Endothelial cell of umbilical vein (primary cell): ENCODE measurements around the gene DDIT4. TPM values are rescaled to one million over a fixed set of nuclear protein-coding genes. Genes with fewer than 3 reads are reported as not detected.
A peak's percentile ranks its signal among the peaks of the same experiment; 100 is the strongest.

Source experiments
- BruUV-seq: library from RNA; stranded (reverse); fragments of 400-500 nt; replicated peaks from 2 replicates; lab custom pipeline; 2021; lab: Mats Ljungman, UMichigan
- CTCF ChIA-PET: fragments of 300-600, 350-600 bp; sonication (Branson Sonifier 250); formaldehyde crosslinking; loops from one replicate; lab custom pipeline; 2021; ENCODE audit warnings: antibody characterized with exemption, inconsistent platforms; lab: Charles Lee
- POLR2A ChIA-PET: fragments of 300-600, 350-600 bp; sonication (Branson Sonifier 250); formaldehyde crosslinking; loops from one replicate; lab custom pipeline; 2021; ENCODE audit warnings: antibody characterized with exemption, inconsistent platforms; lab: Charles Lee
- DNase-seq: peaks from one replicate; pipeline ENCODE4 v3.0.0-alpha.2; 2011; ENCODE audit warnings: low read depth, low spot score
- FAIRE-seq: peaks from 2 replicates; lab custom pipeline; 2011; peaks lifted over from hg19 to GRCh38; lab: Jason Lieb, UNC
- H2AFZ ChIP-seq: 2 replicates; pipeline ENCODE4 v1.6.0; 2012; ENCODE audit warnings: low read depth, low read length, control low read depth, inconsistent platforms
- H3K27ac ChIP-seq: 2 replicates; pipeline ENCODE4 v1.5.1; 2011; ENCODE audit warnings: low read depth, mild to moderate bottlenecking, control low read depth, low read length, moderate library complexity; ENCODE audit not compliant: insufficient read depth
- H3K27me3 ChIP-seq, 2 experiments: 2 replicates each; pipeline versions ENCODE4 v1.6.0 to v1.6.1; 2011; ENCODE audit warnings: low read length in 2 of 2, mixed read lengths in 1 of 2; ENCODE audit not compliant: control insufficient read depth in 2 of 2, insufficient read depth in 2 of 2
- H3K36me3 ChIP-seq, 2 experiments: 2 replicates in 1 of 2; 3 replicates in 1 of 2; pipeline ENCODE4 v1.5.1; 2011; ENCODE audit warnings: low read length in 2 of 2, mild to moderate bottlenecking in 1 of 2, moderate library complexity in 1 of 2; ENCODE audit not compliant: control insufficient read depth in 2 of 2, insufficient read depth in 2 of 2; ENCODE audit errors: extremely low read depth in 1 of 2
- H3K4me1 ChIP-seq: 3 replicates; pipeline ENCODE4 v1.5.1; 2011; ENCODE audit warnings: mild to moderate bottlenecking, low read length; ENCODE audit not compliant: control insufficient read depth, insufficient read depth; ENCODE audit errors: extremely low read depth
- H3K4me2 ChIP-seq: 2 replicates; pipeline ENCODE4 v1.6.1; 2011; ENCODE audit warnings: low read length, control low read depth, mixed read lengths; ENCODE audit not compliant: insufficient read depth
- H3K4me3 ChIP-seq, 3 experiments: fragments of 200-600 bp in 1 of 3; sonication (generic), shearing (Covaris generic) in 1 of 3; replicated peaks in 1 of 3; 2 replicates each; pipeline ENCODE4 v1.5.1; 2011 to 2016; ENCODE audit warnings: control low read depth in 3 of 3, low read length in 3 of 3, mild to moderate bottlenecking in 2 of 3, inconsistent platforms in 1 of 3, low read depth in 1 of 3, moderate library complexity in 1 of 3; ENCODE audit not compliant: insufficient read depth in 1 of 3
- H3K79me2 ChIP-seq: 2 replicates; pipeline ENCODE4 v1.6.0; 2012; ENCODE audit warnings: low read length, inconsistent platforms; ENCODE audit not compliant: control insufficient read depth, insufficient read depth
- H3K9ac ChIP-seq: replicated peaks from 2 replicates; pipeline ENCODE3; 2011; ENCODE audit warnings: low read length, control low read depth; ENCODE audit not compliant: insufficient read depth; ENCODE audit errors: extremely low read depth
- H3K9me1 ChIP-seq: replicated peaks from 3 replicates; pipeline ENCODE4 v1.6.0; 2011; ENCODE audit warnings: mild to moderate bottlenecking, low read length; ENCODE audit not compliant: control insufficient read depth, insufficient read depth; ENCODE audit errors: extremely low read depth
- H3K9me3 ChIP-seq: replicated peaks from 2 replicates; pipeline ENCODE4 v1.5.1; 2012; ENCODE audit warnings: low read length, inconsistent platforms; ENCODE audit not compliant: control insufficient read depth, insufficient read depth
- H4K20me1 ChIP-seq: replicated peaks from 2 replicates; pipeline ENCODE3; 2011; ENCODE audit warnings: mild to moderate bottlenecking, low read length; ENCODE audit not compliant: control insufficient read depth, insufficient read depth; ENCODE audit errors: extremely low read depth
- EZH2 ChIP-seq: IDR thresholded peaks from 2 replicates; pipeline ENCODE4 v1.6.1; 2012; ENCODE audit warnings: borderline replicate concordance, low read depth, mild to moderate bottlenecking, moderate library complexity, low read length, inconsistent platforms; ENCODE audit not compliant: severe bottlenecking
- FOS ChIP-seq: IDR thresholded peaks from 2 replicates; pipeline ENCODE4 v1.6.1; 2011; ENCODE audit warnings: mild to moderate bottlenecking, low read length, moderate library complexity, borderline replicate concordance; ENCODE audit not compliant: insufficient read depth
- GATA2 ChIP-seq: IDR thresholded peaks from 2 replicates; pipeline ENCODE4 v1.7.0; 2011; ENCODE audit warnings: low read depth, mild to moderate bottlenecking, moderate library complexity, mixed read lengths, low read length; ENCODE audit not compliant: insufficient read length, insufficient read depth
- JUN ChIP-seq: IDR thresholded peaks from 2 replicates; pipeline ENCODE4 v1.6.1; 2011; ENCODE audit warnings: borderline replicate concordance, low read depth; ENCODE audit not compliant: insufficient read length, insufficient read depth
- MYC ChIP-seq: IDR thresholded peaks from one replicate; pipeline ENCODE4 v1.6.1; 2011; ENCODE audit warnings: mild to moderate bottlenecking, low read depth, low read length
- POLR2A ChIP-seq: IDR thresholded peaks from 2 replicates; pipeline ENCODE4 v1.6.1; 2012; ENCODE audit warnings: low read depth, mild to moderate bottlenecking, control low read depth, low read length
- POLR2AphosphoS5 ChIP-seq: IDR thresholded peaks from 2 replicates; pipeline ENCODE4 v1.6.1; 2012; ENCODE audit warnings: low read depth, mild to moderate bottlenecking, control low read depth, low read length, moderate library complexity; ENCODE audit not compliant: insufficient read depth
- dilution Hi-C: fragments of 300-500 bp; cut with MboI; formaldehyde crosslinking; loops from one replicate; pipeline ENCODE4 v1.15.0; 2019; ENCODE audit warnings: low sequenced_read_pairs; ENCODE audit not compliant: extremely low pct_ligation_motif_present
- intact Hi-C: fragments of 100-400 bp; cut with micrococcal nuclease; formaldehyde crosslinking; loops from one replicate; pipeline ENCODE4 v1.10.0; 2022
- polyA plus RNA-seq, 4 experiments: library from polyadenylated mRNA; depleted of rRNA in 3 of 4; stranded (reverse) in 3 of 4; unstranded in 1 of 4; fragments of >200 nt; gene quantifications; 2 replicates each; pipeline versions ENCODE4 v1.2.1 to v1.2.3, GENCODE V29; 2011 to 2012; ENCODE audit warnings: missing spikeins in 1 of 4
- total RNA-seq: library from RNA; stranded (reverse); gene quantifications from 2 replicates; pipeline ENCODE4 v1.2.3, GENCODE V29; 2021
- TF ChIP-seq, protein P1 (sequence below), 2 donors: IDR thresholded peaks; 1 replicate in 1 of 2; 2 replicates in 1 of 2; pipeline ENCODE4 v1.5.1; 2011; ENCODE audit warnings: low read length in 2 of 2, mild to moderate bottlenecking in 2 of 2, moderate library complexity in 2 of 2, control low read depth in 1 of 2, inconsistent platforms in 1 of 2, low read depth in 1 of 2; ENCODE audit not compliant: insufficient read depth in 1 of 2; ENCODE audit errors: extremely low read depth in 1 of 2
- TF ChIP-seq, protein P2 (sequence below): IDR thresholded peaks from 2 replicates; pipeline ENCODE4 v1.6.1; 2011; ENCODE audit not compliant: insufficient read depth, insufficient read length

Gene DDIT4
- total and polyA plus RNA-seq, 2 donors (not counting 3 experiments of a cell fraction or from before 2014, with no cell fraction given): 60.4 to 65.3 TPM

DNA sequence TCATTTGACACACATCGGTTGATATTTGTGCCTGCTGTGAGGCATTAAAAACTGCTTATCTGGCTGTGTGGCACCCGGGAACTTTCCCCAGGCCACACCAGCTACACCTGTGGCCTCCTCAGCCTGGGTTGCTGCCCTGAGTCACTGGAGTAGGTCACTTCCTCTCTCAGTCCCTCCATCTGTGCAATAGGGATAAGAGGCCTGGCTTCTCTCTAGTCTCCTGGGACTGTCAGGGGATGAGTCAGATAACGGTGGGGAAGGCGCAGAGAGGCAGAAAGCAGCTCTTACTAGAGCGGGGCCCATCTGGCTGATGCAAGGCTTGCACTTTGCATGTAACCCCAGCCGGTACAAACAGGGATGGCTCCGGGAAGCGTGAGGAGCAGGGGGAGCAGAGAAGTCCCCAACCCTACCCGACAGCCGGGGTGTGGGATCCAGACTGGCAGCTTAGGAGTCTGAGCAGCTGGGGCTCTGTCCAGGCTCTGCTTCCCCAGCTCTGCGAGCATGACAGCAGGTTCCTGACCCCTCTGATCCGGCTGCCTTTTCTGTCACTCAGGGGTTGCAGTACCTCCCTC lies 47.0 kb downstream of the DDIT4 start:
- Histone ChIP-seq H3K79me2 (no peaks in the 10 kb centered on the region), H2AFZ (no peak overlapping the region), H3K4me2 (peak overlapping the region; percentile 51), H3K27ac (peak overlapping the region; percentile 100), H3K9me3 (no peaks in the 10 kb centered on the region), H3K4me1 (peaks cover 70% of the 10 kb centered on the region), H3K27me3 (no peaks in the 10 kb centered on the region), H3K4me3 (no peak overlapping the region), H3K9me1 (no peaks in the 10 kb centered on the region), H3K9ac (peak overlapping the region; percentile 83), H4K20me1 (no peaks in the 10 kb centered on the region), H3K36me3 (no peaks in the 10 kb centered on the region)
- TF ChIP-seq POLR2AphosphoS5 (peak; percentile 91), POLR2A (no peak), GATA2 (peak; percentile 84), FOS (peak; percentile 99), JUN (peak; percentile 81)
- intact Hi-C loops (loop anchor here (1.0 kb wide), 1 partner anchor 12 kb away; no protein-coding TSS in a partner anchor), dilution Hi-C loops (no loop called here)
- no TSS peak for BruUV-seq
- ChIA-PET POLR2A (interaction anchor here (0.6 to 5.6 kb wide), 6 partner anchors 23 to 195 kb away, joined by 3 to 59 read pairs (median 8); partner anchors contain the start of gene DDIT4), CTCF (interaction anchor here (0.8 to 5.4 kb wide), 8 partner anchors 9 to 195 kb away, joined by 3 to 72 read pairs (median 6); partner anchors contain the start of gene DDIT4)
- FAIRE-seq: peak; percentile 99
- peak; percentile 90 for DNase-seq

DNA sequence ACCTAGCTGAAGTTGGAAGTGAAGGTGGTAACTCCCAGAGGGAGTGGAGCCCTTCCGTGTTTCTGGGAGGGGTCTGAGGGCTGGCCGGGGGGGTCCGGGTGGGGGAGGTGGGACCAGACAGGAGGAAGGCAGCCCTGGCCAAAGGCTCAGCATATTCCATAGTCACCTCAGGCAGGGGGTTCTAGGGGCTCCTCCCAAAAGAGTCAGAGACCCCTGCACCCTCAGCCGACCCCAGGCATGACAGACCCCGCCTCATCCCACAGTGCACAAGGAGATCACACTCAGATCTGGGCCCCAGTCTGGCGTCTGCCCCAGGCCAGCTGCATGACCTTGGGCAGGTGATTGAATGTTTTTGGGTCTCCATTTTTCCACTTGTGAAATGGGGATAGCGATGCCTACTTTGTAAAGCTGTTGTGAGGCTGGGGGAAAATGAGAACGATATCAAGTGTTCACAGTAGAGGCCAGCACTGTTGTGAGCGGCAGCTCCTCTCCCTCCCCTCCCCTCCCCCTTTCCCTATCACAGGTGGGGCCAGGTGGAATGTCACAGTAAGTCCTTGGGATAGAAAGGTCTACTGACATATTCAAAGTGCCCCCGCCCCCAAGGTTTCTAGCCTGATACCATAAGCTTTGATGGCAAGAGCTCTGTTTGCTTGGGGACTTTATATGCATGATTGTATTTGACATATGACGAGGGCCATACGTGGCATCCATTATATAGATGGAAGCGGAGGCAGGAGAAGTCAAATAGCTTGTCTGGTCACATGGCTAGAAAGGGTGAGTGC lies 47.7 kb downstream of the DDIT4 start:
- POLR2A ChIA-PET: interaction anchor here (0.6 to 5.6 kb wide), 6 partner anchors 24 to 195 kb away, joined by 3 to 59 read pairs (median 8); partner anchors contain the start of gene DDIT4
- no peaks in the 10 kb centered on the region for H3K36me3 ChIP-seq
- H3K9me1 ChIP-seq: no peaks in the 10 kb centered on the region
- H3K9me3 ChIP-seq: no peaks in the 10 kb centered on the region
- CTCF ChIA-PET: interaction anchor here (0.7 to 5.4 kb wide), 7 partner anchors 11 to 425 kb away, joined by 3 to 72 read pairs (median 4); partner anchors contain the start of genes ASCC1 and DDIT4
- H3K4me1 ChIP-seq: peaks cover 63% of the 10 kb centered on the region
- H3K27ac ChIP-seq: peak overlapping the region; percentile 100
- no TSS peak for BruUV-seq
- no peaks in the 10 kb centered on the region for H3K27me3 ChIP-seq
- H3K4me2 ChIP-seq: no peak overlapping the region
- DNase-seq: no peak
- no peaks in the 10 kb centered on the region for H4K20me1 ChIP-seq
- H3K4me3 ChIP-seq: no peak overlapping the region
- dilution Hi-C loops (no loop called here), intact Hi-C loops (no loop called here)
- H2AFZ ChIP-seq: no peak overlapping the region
- H3K9ac ChIP-seq: peak overlapping the region; percentile 83
- no peaks in the 10 kb centered on the region for H3K79me2 ChIP-seq
- TF ChIP-seq GATA2 (no peak), MYC (no peak), POLR2A (no peak), FOS (no peak), JUN (no peak), EZH2 (no peak), POLR2AphosphoS5 (no peak)
- TF ChIP-seq, protein P1, sequence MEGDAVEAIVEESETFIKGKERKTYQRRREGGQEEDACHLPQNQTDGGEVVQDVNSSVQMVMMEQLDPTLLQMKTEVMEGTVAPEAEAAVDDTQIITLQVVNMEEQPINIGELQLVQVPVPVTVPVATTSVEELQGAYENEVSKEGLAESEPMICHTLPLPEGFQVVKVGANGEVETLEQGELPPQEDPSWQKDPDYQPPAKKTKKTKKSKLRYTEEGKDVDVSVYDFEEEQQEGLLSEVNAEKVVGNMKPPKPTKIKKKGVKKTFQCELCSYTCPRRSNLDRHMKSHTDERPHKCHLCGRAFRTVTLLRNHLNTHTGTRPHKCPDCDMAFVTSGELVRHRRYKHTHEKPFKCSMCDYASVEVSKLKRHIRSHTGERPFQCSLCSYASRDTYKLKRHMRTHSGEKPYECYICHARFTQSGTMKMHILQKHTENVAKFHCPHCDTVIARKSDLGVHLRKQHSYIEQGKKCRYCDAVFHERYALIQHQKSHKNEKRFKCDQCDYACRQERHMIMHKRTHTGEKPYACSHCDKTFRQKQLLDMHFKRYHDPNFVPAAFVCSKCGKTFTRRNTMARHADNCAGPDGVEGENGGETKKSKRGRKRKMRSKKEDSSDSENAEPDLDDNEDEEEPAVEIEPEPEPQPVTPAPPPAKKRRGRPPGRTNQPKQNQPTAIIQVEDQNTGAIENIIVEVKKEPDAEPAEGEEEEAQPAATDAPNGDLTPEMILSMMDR (IDR thresholded peaks at IDR 0.05; ENCODE audit: extremely low read depth in 1 of 2, insufficient read depth in 1 of 2, low read depth in 1 of 2, low read length in 2 of 2): no peak
- TF ChIP-seq, protein P2, sequence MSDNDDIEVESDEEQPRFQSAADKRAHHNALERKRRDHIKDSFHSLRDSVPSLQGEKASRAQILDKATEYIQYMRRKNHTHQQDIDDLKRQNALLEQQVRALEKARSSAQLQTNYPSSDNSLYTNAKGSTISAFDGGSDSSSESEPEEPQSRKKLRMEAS: no peak
- FAIRE-seq: peak; percentile 12
